GM18517 (cell line): ENCODE data around the gene CCNY.
"Not testable (repeated sequence)": the region's sequence is repeated elsewhere in the genome, so short reads cannot be mapped to it uniquely, and the experiment has no call there.

ENCODE experiments used
- ATAC-seq: cut with Tn5 transposase; IDR thresholded peaks from one replicate; pipeline ENCODE4 v1.9.1; 2021; ENCODE audit warnings: mild to moderate bottlenecking, moderate library complexity; ENCODE audit not compliant: unreplicated experiment

Gene CCNY

DNA sequence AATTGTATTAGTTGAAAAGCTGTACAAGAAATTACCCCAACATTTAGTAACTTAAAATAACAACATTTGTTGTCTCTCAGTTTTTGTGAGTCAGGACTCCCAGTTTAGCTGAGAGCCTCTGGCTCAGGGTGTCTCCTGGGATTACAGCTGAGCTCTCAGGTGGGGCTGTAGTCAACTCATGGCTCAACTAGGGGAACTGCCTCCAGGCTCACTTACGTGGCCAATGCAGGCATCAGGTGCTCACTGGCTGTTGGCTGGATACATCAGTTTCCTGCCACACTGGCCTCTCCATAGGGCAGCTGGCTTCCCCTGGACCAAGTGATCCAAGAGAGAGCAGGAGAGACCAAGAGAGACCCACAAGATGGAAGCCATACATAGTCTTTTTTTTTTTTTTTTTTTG, 17.5 kb downstream of the CCNY start:
- ATAC-seq = peak; percentile 47

DNA sequence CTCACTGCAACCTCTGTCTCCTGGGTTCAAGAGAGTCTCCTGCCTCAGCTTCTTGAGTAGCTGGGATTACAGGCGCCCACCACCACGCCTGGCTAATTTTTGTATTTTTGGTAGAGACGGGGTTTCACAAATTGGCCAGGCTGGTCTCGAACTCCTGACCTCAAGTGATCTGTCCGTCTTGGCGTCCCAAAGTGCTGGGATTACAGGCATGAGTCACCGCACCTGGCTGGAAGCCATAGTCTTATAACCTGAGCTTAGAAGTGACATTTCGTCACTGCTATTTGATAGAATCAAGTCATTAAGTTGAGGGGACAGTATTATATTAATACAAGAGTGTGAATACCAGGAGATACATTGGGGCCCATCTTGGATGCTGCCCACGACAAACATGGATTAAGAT, 17.9 kb downstream of the CCNY start:
- not testable (repeated sequence) for ATAC-seq

DNA sequence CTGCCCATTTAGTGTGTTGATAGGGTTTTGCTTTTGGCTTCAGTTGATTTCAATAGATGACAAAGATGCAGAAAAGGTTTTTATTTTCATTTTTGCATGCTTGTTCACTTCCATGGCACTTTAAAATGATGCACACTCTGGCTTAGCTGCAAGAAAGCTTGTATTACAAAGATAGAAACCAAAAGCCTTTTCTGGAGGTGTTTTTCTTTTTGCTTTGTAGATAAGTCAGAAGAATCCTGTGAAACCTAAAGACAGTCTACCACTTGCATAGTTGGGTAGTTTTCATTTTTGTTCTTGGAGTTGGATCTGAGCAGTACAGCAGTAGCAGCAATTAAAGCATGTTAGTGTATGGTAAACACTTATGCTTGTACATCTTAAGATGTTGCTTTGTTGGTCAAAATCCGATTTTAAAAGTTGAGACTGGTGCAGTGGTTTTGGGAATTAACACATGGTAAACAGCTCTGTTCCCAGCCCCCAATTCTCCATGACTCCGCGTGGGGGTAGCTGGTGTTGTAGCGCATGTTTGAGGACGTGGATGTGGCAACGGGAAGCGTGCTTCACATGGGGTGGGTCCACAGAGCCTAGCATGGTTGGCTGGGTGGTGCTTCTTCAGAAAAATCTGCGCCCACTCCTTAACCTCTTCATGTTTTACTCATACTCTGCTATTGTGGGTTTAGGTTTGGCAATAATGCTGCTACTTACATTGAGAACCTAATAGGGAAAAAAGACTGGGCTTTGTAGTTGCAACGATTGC, 19.8 kb downstream of the CCNY start:
- ATAC-seq = peak; percentile 64

DNA sequence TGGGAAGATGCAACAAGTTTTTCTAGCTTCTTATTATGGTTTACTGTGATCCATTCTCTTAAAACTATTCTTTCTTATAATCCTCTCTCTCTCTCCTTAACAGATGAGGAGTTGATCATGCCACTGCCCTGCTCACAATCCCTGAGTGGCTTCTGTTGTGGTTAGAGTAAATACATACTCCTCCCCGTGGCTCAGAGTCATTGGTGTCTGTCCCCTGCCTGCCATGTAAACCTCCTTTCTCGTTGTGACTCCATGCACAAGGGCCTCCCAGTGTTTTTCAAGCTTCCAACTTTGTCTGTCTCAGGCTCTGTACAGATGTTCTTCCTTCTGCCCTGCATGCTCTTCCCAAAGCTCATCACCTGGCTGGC, 20.4 kb downstream of the CCNY start:
- no peak for ATAC-seq

DNA sequence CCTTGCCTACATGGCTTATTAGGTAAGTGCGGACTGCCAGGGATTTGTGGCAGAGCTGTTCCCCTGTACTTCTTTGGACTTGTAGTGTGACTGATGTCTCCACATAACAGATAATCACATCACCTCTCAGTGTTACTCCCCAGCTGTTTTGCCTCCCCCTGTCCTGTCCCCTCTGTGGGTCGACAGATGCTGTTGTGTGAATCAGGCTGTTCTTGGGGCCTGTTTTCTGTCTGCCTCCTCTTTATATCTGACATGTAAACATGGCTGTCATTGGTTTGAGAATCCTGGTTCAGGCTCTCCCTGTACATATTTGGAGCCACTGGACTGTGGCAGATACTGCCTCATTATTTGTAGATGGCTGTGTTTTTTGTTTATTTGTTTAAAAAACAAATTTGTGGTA, 22.7 kb downstream of the CCNY start:
- ATAC-seq = no peak

DNA sequence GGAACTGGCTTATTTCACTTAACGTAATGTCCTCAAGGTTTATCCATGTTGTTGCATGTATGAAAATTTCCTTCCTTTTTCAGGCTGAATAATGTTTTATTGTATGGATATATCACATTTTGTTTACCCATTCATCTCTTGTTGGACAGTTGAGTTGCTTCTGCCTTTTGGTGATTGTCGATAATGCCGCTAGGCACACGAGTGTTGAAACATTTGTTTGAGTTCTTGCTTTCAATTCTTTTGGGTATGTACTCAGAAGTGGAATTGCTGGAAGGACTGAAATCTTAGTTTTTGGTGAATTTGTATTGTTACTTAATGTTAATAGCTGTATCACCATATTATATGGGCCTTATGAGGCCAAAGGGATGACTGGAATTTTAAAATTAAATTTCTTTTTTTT, 23.6 kb downstream of the CCNY start:
- ATAC-seq = no peak

DNA sequence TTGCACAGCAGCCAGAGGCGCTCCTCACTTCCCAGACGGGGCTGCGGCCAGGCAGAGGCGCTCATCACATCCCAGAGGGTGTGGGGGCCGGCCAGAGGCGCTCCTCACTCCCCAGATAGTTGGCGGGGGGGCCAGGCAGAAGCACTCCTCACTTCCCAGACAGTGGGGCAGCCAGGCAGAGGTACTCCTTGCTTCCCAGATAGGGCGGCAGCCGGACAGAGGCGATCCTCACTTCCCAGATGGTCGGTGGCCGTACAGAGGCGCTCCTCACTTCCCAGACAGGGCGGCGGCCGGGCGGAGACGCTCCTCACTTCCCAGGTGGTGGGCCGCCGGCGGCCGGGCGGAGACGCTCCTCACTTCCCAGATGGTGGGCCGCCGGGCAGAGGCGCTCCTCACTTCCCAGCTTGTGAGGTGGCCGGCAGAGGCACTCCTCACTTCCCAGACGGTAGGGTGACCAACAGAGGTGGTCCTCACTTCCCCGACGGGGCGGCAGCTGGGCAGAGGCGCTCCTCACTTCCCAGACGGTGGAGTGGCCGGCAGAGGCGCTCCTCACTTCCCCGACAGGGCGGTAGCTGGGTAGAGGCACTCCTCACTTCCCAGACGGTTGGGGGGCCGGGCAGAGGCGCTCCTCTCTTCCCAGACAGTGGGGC, 26.5 kb downstream of the CCNY start:
- ATAC-seq = no peak

DNA sequence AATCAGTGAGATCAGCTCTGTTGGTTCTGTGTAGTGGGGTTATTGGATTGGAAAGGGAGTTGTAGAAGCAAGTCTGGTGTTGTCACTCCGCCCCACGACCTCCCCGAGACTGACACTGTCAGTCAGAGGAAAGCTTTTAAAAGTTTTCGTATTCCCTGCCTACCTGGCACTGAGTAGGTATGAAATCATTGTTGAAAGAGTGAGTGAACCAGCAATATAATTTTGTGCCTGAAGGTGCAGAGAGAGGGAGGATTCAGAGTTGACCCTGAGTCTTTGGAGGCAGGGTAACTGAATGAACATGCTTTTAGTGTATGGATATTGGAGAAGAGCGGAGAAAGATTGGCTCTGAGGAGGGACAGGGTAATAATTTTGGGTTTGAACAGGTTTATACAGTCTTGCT, 27.3 kb downstream of the CCNY start:
- no peak for ATAC-seq

DNA sequence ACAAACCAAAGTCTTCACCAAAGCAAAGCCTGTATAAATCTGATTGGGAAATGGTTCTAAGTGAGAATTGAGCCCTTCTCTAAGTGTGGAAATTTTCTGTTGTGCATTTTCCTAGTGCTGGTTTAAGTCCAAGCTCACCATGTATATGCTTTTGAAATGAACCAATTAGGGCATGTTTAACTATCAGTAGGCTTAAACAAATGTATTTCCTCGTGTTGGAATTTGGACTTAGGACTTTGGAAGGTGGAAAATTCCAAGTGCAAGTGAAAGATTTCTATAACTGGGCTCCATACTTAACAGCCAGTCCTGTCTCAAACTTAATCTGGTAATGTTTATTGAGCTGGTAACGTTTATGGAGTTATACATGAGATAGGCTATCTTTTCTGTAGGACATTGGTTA, 28.5 kb downstream of the CCNY start:
- no peak for ATAC-seq

DNA sequence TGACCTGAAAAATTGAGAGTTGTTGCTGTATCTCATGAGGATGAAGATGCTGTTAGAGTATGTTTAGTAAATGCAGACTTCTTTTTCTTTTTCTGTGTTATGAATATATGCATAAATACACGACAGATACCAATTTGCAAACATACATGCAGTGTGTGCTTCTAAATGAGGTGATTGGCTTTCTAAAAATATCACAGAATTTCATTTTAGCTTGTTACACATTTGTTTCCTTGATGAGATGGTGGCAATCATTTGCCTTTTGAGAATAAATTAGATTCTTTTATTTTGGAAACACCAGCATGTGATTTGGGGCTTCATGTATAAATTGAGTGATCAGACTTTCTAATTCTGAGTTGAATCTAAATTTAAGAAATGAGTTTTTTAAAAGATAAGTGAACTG, 29.7 kb downstream of the CCNY start:
- ATAC-seq = no peak

DNA sequence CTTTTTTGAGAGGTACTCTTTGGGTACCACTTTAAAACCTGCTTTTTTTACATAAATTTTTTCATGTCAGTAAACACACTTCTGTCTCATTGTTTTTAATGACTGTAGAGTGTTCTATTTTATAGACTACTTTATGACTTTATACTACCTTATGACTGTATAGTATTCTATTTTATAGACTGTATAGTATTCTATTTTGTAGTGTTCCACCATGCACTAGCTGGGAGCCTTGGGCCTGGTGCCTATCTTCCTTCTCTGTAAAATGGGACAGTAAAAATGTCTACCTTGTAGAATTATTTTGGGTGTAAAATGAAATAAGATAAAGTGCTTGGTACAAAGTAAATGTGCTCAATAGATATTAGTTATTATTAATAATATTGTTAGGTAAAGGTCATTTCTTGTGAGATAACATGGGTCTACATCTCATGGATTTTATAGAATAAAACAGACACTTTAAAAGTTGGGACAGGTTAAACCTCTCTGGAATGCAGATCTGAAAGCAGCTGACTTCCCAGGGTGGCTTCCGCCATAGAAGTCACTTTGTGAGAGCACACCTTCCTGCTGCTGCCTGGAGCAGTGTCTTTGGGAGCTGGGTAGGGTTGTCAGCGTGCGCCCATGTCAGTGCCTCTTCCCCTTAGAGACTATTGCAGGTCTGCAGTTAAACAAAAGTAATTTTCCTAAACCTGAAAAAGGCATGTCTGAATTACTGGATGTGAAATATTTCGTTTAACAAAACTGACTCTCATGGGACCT, 31.0 kb downstream of the CCNY start:
- ATAC-seq = no peak

DNA sequence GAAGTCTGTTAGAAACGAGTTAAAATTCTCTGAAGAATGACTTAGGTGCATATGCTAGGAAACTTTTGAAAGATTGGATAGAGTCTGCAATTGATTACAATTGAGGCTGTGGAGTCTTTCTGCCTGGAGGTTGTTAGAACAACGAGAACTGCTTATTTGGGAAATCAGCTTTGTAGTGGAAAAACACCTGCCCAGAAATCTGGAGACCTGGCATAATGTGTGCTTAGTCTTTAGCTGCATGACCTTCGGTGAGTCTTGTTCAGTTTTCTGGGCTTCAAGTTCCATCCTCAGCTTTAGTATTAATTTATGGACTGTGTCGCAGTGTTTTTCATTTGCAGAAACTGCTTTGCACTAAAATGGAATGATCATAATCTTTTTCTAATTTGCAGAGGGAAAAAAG, 31.7 kb downstream of the CCNY start:
- no peak for ATAC-seq

DNA sequence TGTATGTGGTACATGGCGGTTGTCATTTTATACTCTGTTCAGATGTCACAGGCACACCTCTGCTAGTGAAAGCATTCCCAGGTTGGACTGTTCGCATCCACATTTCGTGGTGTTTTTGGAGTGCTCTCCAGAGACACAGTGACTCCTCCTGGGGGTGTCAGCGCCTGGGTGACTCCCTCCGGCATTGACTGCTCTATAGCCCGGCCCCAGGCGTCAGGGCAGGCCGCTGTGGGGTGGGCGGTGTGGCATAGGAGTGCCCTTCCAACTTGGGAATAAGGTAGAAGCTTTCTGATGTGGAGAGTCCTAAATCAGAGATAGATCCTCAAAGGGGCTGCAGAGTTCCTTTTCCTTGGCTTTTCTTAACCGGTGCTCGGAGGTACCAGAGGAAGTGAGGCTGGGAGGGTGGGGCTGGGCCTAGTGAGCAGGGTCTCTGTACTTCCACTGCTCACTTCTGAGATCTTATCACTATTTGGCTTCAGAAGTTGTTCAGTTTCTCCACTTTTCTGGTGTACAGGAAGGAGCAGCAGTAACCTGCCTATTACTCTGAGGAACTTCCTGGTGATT, 32.3 kb downstream of the CCNY start:
- ATAC-seq = no peak

DNA sequence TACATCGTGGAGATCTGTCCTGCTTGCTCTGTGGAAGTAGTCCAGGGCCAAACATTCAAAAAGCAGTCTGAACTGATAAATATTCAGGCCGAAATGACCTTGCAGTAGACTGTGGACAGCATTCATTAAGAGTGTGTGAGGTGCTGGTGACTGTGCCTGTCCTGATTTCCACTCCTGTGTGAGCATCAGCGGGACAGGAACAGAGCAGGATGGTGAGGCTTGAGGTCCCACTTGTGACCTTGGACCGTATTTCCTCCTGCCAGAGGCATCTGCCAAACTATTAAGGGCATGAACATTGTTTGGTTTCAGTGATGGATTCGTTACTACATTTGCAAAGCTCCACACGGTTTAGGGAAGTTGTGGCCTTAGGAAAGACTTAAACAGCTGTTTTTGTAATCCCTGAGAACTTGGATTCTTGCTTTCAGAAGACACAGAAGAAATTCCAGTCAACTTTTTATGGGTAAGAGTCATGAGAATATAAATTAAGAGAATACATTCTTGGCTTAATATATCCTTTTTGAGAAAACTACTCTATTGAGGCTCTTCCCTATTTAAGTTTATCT, 32.8 kb downstream of the CCNY start:
- ATAC-seq = no peak

DNA sequence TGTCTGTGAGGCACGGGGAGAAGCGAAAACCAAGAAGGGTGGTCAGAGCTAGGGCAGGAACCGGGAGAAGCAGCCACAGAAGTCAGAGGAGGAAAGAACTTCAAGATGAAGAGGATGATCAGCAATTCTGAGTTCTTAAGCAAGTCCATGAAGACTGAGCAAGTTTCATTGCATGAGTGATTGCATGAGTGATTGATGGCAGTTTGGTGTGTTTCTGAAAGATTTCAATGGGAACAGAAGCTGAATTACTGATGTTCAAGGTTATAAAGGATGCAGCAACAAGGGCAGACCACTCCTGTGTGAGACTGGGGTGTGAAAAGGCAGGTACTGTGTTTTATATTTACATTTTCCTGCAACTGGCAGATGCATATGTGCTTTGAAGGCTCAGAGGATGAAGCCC, 35.4 kb downstream of the CCNY start:
- no peak for ATAC-seq

DNA sequence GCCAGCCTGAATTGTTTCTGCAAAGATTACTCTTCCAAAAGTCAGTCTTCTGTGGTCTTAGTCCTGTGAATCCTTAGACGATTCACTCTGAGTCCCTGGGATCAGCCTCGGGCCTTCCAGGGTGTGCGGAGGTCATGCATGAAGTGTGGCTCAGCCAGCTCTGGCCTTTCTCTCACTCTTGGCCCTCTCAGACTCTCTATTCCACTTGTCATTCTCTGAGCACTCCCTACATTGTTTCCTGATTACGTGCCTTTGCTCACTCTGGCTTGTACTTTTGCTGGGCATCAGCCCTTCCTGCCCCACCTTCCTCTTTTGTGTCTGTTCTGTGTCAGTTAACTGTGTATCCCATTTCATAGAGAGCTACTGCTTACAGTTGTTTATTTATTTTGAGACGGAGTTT, 36.0 kb downstream of the CCNY start:
- no peak for ATAC-seq

DNA sequence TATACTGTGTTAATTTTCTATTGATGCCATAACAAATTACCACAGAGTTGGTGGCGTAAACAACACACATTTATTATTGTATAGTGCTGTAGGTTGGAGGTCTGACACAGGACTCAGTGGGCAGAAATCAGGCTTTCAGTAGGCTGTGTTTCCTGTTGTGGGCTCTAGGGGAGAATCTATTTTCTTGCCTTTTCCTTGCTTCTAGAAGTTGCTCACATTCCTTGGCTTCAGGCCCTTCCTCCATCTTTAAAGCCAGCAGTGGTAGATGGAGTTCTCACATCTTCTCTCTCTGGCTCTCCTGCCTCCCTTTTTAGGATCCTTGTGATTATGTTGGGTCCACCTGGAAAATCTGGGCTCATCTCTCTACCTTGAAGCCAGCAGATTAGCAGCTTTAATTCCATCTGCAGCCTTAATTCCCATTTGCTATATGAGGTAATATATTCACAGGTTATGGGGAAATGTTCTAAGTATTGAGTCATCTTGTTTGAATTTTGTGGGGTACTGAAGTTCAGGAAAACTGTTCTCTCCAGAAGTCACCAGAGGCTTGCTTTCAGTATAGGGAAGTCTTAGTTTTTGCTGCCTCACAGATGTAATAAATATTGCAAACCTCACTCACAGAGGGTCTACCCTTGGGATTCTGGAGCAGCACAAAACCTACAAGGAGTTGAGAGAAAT, 38.9 kb downstream of the CCNY start:
- no peak for ATAC-seq

DNA sequence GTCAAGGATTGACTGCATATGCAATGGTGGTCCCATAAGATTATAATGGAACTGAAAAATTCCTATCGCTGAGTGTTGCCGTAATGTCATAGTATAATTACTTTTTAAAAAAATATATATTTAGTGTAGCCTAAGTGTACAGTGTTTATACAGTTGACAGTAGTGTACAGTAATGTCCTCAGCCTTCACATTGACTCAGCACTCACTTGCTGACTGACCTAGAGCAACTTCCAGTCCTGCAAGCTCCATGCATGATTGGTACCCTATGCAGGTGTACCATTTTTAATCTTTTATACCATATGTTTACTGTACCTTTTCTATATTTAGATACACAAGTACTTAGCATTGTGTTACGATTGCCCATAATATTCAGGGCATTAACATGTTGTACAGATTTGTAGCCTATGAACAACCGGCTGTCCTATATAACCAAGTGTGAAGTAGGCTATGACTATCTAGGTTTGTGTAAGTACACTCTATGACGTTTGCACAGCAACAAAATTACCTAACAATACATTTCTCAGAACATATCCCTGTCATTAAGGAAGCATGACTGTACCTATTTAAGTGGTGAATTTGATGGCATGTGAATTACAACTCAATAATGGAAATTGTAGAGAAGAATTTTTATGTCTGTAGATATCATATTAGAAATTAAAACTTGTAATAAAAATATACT, 40.9 kb downstream of the CCNY start:
- ATAC-seq = no peak

DNA sequence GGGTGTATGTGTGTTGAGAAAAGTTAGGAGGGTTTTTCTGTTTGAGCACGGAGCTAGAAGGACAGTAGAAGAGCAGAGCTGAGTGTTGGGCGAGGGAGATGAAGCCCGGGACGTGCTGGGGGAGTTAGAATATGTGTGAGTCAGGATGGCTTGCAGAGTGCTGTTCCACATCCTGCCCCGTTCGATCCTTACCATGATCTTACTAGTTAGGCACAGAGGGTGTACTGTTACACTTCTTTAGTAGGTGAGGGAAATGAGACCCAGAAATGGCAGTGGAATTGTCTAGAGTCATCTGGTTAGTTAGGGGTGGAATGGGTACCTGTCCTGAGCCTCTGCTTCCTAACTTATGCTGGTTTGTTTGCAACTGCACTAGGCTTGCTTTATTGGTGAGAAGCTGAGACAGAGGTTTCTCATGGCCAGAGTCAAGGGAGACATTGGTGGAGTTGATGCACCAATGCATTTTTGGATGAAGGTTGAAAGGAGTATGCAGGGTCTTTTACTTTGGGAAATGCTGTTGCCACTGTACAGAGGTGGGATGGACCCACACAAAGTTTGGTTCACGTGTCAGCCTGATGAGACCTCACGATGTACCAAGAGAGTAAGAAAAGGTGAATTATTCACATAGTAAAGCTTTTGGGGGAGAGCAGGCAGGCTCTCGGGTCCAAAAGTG, 42.4 kb downstream of the CCNY start:
- peak; percentile 14 for ATAC-seq
